Fibroblast of mammary gland (primary cell): ENCODE measurements around the gene IFITM5.
"Not testable (repeated sequence)": the region's sequence is repeated elsewhere in the genome, so short reads cannot be mapped to it uniquely, and the experiment has no call there.

Experiments
- DNase-seq: peaks from one replicate; pipeline ENCODE4 v3.0.0-alpha.2; 2010; ENCODE audit warnings: low read depth
- H3K4me3 ChIP-seq: 2 replicates; pipeline ENCODE4 v1.5.1; 2011; ENCODE audit warnings: low read depth, mild to moderate bottlenecking, low read length, moderate library complexity; ENCODE audit not compliant: control insufficient read depth
- TF ChIP-seq, protein P1 (sequence below): conservative IDR thresholded peaks from 2 replicates; pipeline ENCODE4 v1.5.1; 2011; ENCODE audit warnings: low read depth, low read length, inconsistent platforms; ENCODE audit not compliant: control insufficient read depth, insufficient read depth

The IFITM5 gene

DNA sequence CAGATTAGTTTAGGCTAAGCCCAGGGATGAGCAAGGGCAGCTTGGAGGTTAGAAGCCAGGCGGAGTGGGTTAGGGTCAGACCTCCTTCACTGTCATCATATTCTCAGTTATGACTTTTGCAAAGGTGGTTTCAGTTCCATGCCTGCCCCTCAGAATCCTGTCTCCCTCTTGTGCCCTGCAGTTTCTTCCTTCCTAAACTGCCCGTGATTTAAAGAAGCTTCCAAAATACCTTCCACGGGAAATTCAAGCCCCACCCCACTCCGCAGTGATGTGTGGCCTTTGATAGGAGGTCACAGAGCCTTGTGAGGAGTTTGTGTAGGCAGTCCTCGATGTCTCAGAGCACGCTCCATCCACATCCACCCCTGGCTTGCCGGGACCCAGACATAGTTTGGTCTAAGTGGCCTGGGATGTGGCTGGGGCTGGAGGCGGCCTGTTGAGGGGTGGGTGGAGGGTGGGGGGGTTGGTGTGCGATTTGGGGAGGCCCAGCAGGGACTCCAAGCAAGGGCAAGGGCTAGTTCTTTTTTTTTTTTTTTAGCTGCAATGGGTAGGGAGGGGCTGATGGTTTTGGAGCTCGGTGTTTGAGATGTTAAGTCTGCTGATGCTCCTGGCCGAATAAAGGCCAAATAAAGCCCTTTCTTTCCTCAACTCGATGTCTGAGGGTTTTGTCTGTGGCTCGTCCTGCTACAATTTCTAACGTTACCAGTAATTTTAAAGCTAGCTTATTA is 12.9 kb upstream of the IFITM5 start:
- DNase-seq: no peak
- no peak overlapping the region for H3K4me3 ChIP-seq
- TF ChIP-seq, protein P1, sequence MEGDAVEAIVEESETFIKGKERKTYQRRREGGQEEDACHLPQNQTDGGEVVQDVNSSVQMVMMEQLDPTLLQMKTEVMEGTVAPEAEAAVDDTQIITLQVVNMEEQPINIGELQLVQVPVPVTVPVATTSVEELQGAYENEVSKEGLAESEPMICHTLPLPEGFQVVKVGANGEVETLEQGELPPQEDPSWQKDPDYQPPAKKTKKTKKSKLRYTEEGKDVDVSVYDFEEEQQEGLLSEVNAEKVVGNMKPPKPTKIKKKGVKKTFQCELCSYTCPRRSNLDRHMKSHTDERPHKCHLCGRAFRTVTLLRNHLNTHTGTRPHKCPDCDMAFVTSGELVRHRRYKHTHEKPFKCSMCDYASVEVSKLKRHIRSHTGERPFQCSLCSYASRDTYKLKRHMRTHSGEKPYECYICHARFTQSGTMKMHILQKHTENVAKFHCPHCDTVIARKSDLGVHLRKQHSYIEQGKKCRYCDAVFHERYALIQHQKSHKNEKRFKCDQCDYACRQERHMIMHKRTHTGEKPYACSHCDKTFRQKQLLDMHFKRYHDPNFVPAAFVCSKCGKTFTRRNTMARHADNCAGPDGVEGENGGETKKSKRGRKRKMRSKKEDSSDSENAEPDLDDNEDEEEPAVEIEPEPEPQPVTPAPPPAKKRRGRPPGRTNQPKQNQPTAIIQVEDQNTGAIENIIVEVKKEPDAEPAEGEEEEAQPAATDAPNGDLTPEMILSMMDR: no peak

DNA sequence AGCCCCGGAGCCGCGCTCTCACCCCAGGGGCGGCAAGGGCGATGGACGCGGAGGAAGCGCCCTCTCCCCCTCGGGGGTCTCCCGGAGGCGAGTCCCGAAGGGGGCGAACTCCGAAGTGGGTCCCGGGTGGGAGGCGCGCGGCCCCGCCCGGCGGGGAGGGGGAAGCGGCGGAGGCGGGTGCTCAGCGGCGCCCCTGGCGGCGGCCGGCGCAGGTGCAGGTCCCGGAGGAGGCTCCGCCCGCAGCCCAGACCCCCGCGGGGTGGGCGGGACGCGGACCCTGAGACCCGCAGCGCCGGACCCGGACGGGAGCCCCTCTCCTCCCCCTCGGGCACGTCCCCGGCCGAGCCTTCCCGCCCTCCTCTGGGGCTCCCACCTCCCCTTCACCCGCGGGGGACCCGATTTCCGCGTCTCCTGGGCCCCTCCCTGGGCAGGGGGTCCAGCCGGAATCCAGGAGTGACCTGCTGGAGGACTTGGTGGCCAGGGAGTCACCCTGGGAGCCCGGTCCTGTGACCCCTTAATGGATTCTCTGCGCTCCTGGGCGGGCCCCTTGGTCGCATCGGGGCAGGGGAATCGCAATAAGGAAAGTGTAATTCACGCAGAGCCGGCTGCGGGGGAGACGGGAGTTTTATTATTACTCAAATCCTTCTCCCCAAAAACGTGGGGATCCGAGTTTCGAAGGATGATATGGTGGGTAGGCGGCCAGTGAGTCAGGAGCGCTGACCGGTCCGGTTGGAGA is 11.9 kb upstream of the IFITM5 start:
- H3K4me3 ChIP-seq: peak overlapping the region; percentile 23
- DNase-seq: not testable (repeated sequence)

GRCh38 chr11:309979-310572 is 10.8 kb upstream of the IFITM5 start:
- not testable (repeated sequence) for DNase-seq
- peak overlapping the region; percentile 71 for H3K4me3 ChIP-seq

GRCh38 chr11:308740-309665 is 9.7 kb upstream of the IFITM5 start:
- not testable (repeated sequence) for DNase-seq
- H3K4me3 ChIP-seq: peak overlapping the region; percentile 71

DNA sequence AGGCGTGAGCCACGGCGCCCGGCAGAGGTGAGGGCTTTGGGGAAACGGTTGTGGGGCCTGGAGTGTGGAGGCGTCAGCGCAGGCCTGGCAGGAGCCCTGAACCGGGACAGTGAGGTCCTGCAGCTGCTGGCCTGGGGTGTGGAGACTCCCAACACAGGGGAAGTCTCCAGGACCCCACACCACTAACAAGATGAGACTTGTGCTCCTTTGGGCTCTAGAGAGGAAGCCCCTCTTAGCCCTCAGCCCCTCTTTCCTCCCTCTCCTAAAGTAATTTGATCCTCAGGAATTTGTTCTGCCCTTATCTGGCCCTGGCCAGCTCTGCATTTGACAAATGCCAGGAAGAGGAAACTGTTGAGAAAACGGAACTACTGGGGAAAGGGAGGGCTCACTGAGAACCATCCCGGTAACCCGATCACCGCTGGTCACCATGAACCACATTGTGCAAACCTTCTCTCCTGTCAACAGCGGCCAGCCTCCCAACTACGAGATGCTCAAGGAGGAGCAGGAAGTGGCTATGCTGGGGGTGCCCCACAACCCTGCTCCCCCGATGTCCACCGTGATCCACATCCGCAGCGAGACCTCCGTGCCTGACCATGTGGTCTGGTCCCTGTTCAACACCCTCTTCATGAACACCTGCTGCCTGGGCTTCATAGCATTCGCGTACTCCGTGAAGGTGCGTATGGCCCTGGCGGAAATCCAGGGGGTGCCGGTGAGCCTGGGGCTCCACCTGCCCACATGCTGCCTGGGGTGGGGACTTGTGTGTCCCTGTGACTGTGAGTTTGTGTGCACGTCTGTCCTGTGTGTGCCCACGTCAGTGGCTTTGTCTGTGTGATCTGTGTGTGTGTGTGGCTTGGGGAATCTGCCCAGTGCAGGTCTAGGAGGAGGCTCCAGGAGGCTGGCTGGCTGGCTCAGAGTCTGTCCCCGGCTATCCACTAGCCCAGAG is 8.7 kb upstream of the IFITM5 start, which contains the start of gene IFITM2:
IFITM2 (plus strand) TSS at position 51 of the 943 bp plus-strand sequence; CDS start at position 428, 377 bp downstream.
- H3K4me3 ChIP-seq: peak within 1 kb of the TSS; percentile 71
- DNase-seq: peak; percentile 91

- TF ChIP-seq, protein P1: no peak
- DNase-seq: no peak
- no peak overlapping the region for H3K4me3 ChIP-seq
These were observed 7.5 kb upstream of the IFITM5 start for GRCh38 chr11:306645-307371.

DNA sequence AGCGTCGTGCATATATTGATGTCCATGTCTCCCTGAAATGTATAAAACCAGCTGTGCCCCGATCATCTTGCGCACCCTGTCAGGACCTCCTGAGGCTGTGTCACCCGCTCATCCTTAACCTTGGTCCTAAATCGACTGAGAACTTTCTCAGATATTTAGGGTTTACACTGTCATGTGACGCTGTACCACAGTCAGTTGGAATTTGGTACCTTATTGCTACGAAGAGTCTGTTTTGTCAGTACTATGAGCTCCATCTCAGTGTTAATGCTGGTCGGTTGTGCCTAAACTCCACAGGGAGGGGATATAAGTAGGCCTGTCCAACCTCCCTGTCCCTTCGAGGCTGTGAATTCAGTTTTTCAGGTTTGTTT is 6.5 kb upstream of the IFITM5 start:
- DNase-seq: no peak
- TF ChIP-seq, protein P1: no peak
- no peak overlapping the region for H3K4me3 ChIP-seq
